ENCODE data around the gene MRPL42. TPM values are rescaled to one million over a fixed set of nuclear protein-coding genes. Genes with fewer than 3 reads are reported as not detected.
"Not testable (repeated sequence)": the region's sequence is repeated elsewhere in the genome, so short reads cannot be mapped to it uniquely, and the experiment has no call there.

MRPL42 gene
- total and polyA plus RNA-seq, 5 donors, result 36.1 to 58.7 (median 49.5) TPM

DNA sequence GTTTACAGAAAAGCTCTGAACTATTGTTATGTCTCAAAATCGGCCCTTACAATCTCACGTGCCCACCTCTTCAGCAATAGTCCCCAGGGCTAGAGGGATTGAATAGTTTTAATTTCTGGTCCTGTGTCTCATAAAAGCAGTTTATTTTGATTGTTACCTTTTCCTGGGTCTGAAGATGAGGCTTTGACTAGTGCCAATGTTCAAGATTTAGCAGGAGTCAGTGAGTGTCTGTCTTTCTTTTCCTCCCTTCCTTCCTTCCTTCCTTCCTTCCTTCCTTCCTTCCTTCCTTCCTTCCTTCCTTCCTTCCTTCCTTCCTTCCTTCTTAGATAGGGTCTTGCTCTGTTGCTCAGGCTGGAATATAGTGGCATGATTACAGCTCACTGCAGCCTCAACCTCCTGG is 80.5 kb downstream of the MRPL42 start:
- Histone ChIP-seq H3K27ac (ENCODE audit: low read length) (no peak overlapping the region), H3K4me3 (ENCODE audit: low read length) (no peak overlapping the region), H3K4me1 (ENCODE audit: control insufficient read depth, insufficient read depth, low read length) (no peaks in the 10 kb centered on the region), H3K9me3 (ENCODE audit: control insufficient read depth, low read length) (no peaks in the 10 kb centered on the region), H3K27me3 (ENCODE audit: control insufficient read depth, insufficient read depth) (no peaks in the 10 kb centered on the region)
- no peak for ATAC-seq
- intact Hi-C loops (cut with DNase I), result no loop called here
- WGBS, result 90% methylated on average over 2 of the region's 2 CpGs
- DNase-seq, result no peak

- H3K9me3 ChIP-seq (ENCODE audit: control insufficient read depth, low read length), result no peaks in the 10 kb centered on the region
- H3K27ac ChIP-seq (ENCODE audit: low read length), result no peak overlapping the region
- WGBS, result 79% methylated on average over 6 of the region's 6 CpGs
- no peak for DNase-seq
- ATAC-seq, result no peak
- H3K27me3 ChIP-seq (ENCODE audit: control insufficient read depth, insufficient read depth), result no peaks in the 10 kb centered on the region
- no peaks in the 10 kb centered on the region for H3K4me1 ChIP-seq (ENCODE audit: control insufficient read depth, insufficient read depth, low read length)
- H3K4me3 ChIP-seq (ENCODE audit: low read length), result no peak overlapping the region
- intact Hi-C loops (cut with DNase I), result no loop called here
Measured at GRCh38 chr12:93549174-93549573, 81.9 kb downstream of the MRPL42 start.

DNA sequence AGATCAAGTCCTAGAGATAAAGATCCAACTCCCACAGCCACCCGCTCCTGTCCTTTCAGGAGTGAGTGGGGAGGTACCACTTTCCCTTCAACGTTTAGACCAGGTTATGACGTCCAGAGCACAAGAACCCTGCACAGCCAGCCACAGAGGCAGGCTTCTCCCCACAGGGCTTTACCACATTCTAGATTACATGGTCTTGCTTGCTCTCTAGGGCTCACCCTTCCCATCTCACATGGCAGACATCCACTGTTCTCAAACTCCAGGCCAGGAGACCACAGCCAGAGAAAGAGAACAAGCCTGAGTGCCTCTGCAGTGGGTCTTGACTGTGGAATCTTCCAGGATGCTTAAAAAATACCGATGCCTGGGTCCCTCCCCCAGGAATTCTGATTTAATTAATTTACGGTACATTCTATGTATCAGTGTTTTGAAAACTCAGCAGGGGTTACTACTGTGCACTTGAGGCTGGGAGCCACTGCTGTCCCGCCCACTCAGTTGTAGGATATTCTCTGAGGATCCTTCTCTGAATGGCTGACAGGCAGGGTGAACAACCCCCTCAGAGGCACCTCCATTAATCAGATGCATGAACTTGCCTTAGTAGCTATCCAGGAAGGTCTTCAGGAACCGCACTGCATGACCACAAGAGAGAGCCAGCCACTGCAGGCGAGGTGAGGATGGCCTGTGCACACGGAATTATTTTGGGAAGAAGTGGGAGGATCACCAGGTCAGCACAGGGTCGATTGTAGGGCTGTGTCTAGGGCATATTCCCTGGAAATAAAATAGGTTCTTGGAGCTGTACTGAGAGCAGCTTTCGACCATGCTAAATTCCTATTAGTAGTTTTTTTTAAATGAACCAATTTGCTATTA is 83.7 kb downstream of the MRPL42 start:
- intact Hi-C loops (cut with DNase I), result no loop called here
- no peaks in the 10 kb centered on the region for H3K27me3 ChIP-seq (ENCODE audit: control insufficient read depth, insufficient read depth)
- no peak overlapping the region for H3K27ac ChIP-seq (ENCODE audit: low read length)
- DNase-seq (no peak), ATAC-seq (no peak)
- no peaks in the 10 kb centered on the region for H3K4me1 ChIP-seq (ENCODE audit: control insufficient read depth, insufficient read depth, low read length)
- 77% methylated on average over 11 of the region's 11 CpGs for WGBS
- H3K4me3 ChIP-seq (ENCODE audit: low read length), result no peak overlapping the region
- no peaks in the 10 kb centered on the region for H3K9me3 ChIP-seq (ENCODE audit: control insufficient read depth, low read length)

DNA sequence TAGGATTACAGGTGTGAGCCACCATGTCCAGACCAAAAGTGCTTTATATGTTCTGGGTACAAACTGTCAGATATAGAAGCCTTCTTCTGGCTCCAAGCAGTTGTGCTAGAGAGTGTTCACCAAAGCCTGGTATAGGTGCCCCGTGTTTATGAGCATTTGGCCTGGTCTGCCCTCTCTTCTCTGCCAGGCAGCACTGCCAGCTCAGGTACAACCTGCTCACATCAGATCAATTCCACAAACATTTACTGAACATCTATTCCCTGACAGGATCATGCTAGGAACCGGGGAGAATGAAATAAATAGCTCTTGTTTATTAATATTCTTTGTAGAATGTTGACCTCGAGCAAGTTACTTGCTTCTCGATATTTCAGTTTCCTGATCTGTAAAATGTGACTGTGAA is 85.1 kb downstream of the MRPL42 start:
- H3K4me1 ChIP-seq (ENCODE audit: control insufficient read depth, insufficient read depth, low read length), result no peaks in the 10 kb centered on the region
- ATAC-seq, result no peak
- no peak overlapping the region for H3K27ac ChIP-seq (ENCODE audit: low read length)
- no peak for DNase-seq
- H3K27me3 ChIP-seq (ENCODE audit: control insufficient read depth, insufficient read depth), result no peaks in the 10 kb centered on the region
- intact Hi-C loops (cut with DNase I), result no loop called here
- no peaks in the 10 kb centered on the region for H3K9me3 ChIP-seq (ENCODE audit: control insufficient read depth, low read length)
- H3K4me3 ChIP-seq (ENCODE audit: low read length), result no peak overlapping the region
- WGBS, result 83% methylated on average over 4 of the region's 4 CpGs

- H3K4me1 ChIP-seq (ENCODE audit: control insufficient read depth, insufficient read depth, low read length); H3K9me3 ChIP-seq (ENCODE audit: control insufficient read depth, low read length); DNase-seq; ATAC-seq; intact Hi-C loops (cut with DNase I); H3K4me3 ChIP-seq (ENCODE audit: low read length); H3K27me3 ChIP-seq (ENCODE audit: control insufficient read depth, insufficient read depth); H3K27ac ChIP-seq (ENCODE audit: low read length): not testable (repeated sequence)
Measured at GRCh38 chr12:93557879-93558278, 90.6 kb downstream of the MRPL42 start.

GRCh38 chr12:93558685-93559084 is 91.4 kb downstream of the MRPL42 start:
- H3K4me3 ChIP-seq (ENCODE audit: low read length); H3K27me3 ChIP-seq (ENCODE audit: control insufficient read depth, insufficient read depth); H3K27ac ChIP-seq (ENCODE audit: low read length); ATAC-seq; DNase-seq; intact Hi-C loops (cut with DNase I); H3K4me1 ChIP-seq (ENCODE audit: control insufficient read depth, insufficient read depth, low read length); H3K9me3 ChIP-seq (ENCODE audit: control insufficient read depth, low read length): not testable (repeated sequence)
- 92% methylated on average over 1 of the region's 1 CpG for WGBS

- Histone ChIP-seq H3K27ac (ENCODE audit: low read length) (no peak overlapping the region), H3K4me1 (ENCODE audit: control insufficient read depth, insufficient read depth, low read length) (no peaks in the 10 kb centered on the region), H3K4me3 (ENCODE audit: low read length) (no peak overlapping the region), H3K9me3 (ENCODE audit: control insufficient read depth, low read length) (no peaks in the 10 kb centered on the region), H3K27me3 (ENCODE audit: control insufficient read depth, insufficient read depth) (no peaks in the 10 kb centered on the region)
- intact Hi-C loops (cut with DNase I), result loop anchor here in 3 of 4 donors (10.0 kb wide), 4 partner anchors 59 to 421 kb away; no protein-coding TSS in a partner anchor
- ATAC-seq, result no peak
- WGBS, result 62% methylated on average over 6 of the region's 6 CpGs
- no peak for DNase-seq
Measured at GRCh38 chr12:93563807-93564538, 96.7 kb downstream of the MRPL42 start.

DNA sequence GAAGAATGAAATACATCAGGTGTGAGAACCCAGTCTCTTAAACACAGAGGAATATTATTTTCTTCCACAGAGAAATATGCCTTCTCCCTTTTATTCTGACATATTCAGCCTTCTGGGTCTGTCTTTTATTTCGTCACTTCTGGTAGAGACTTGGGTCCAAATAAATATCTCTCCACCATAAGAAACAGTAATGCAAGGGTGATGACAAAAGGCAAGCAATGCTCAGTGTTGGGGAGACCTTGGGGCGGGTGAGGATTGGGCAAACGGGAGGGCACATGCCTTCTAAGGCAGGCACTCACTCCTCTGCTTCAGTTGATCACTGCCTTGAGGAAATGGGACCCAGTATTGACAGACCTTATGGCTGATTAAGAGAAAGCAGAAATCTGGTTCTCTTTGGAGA is 98.4 kb downstream of the MRPL42 start:
- H3K27me3 ChIP-seq (ENCODE audit: control insufficient read depth, insufficient read depth), result no peaks in the 10 kb centered on the region
- no peak overlapping the region for H3K27ac ChIP-seq (ENCODE audit: low read length)
- ATAC-seq (no peak), DNase-seq (no peak)
- H3K9me3 ChIP-seq (ENCODE audit: control insufficient read depth, low read length), result no peaks in the 10 kb centered on the region
- no peak overlapping the region for H3K4me3 ChIP-seq (ENCODE audit: low read length)
- H3K4me1 ChIP-seq (ENCODE audit: control insufficient read depth, insufficient read depth, low read length), result no peaks in the 10 kb centered on the region
- intact Hi-C loops (cut with DNase I), result loop anchor here (5.0 to 10.0 kb wide), 7 partner anchors 58 to 537 kb away; no protein-coding TSS in a partner anchor
- 95% methylated on average over 3 of the region's 3 CpGs for WGBS

Other genes starting within 250 kb of the MRPL42 start
- gene NUDT4, start 89.6 kb upstream of the MRPL42 start, total RNA-seq, result 100 to 1,000 TPM; 153 to 206 (median 178) TPM
- gene NUDT4, start 89.6 kb upstream of the MRPL42 start, polyA plus RNA-seq, result 95.0 TPM
- gene UBE2N, start 25.6 kb upstream of the MRPL42 start, total RNA-seq, result 10 to 100 TPM; 80.7 to 95.2 (median 88.5) TPM
- gene UBE2N, start 25.6 kb upstream of the MRPL42 start, polyA plus RNA-seq, result 79.2 TPM
- 10 to 100 TPM; 11.3 to 19.1 (median 14.6) TPM for gene SOCS2, start 105.2 kb downstream of the MRPL42 start, total RNA-seq
- gene SOCS2, start 105.2 kb downstream of the MRPL42 start, polyA plus RNA-seq, result 16.9 TPM
- 10 to 100 TPM; 29.1 to 45.7 (median 38.3) TPM for gene CRADD, start 209.9 kb downstream of the MRPL42 start, total RNA-seq
- gene CRADD, start 209.9 kb downstream of the MRPL42 start, polyA plus RNA-seq, result 32.3 TPM